Naive thymus-derived CD4-positive, alpha-beta T cell (primary cell): Measurements from ENCODE around the gene FAM187B. TPM values are rescaled to one million over a fixed set of nuclear protein-coding genes. Genes with fewer than 3 reads are reported as not detected.

Experiments used
- ATAC-seq: fragments of 150-1000 bp; cut with Tn5 transposase; 2 replicates; pipeline ENCODE4 v1.10.0; 2021; ENCODE audit warnings: mild to moderate bottlenecking, moderate library complexity
- CTCF ChIA-PET: fragments of 350-600 bp; sonication (Branson Sonifier 250); formaldehyde crosslinking; loops from one replicate; lab custom pipeline; 2021; ENCODE audit warnings: antibody characterized with exemption; lab: Charles Lee
- POLR2A ChIA-PET: fragments of 350-600 bp; sonication (Branson Sonifier 250); formaldehyde crosslinking; loops from one replicate; lab custom pipeline; 2021; ENCODE audit warnings: antibody characterized with exemption, inconsistent platforms; lab: Charles Lee
- DNase-seq, 9 donors: peaks; one replicate each; pipeline versions ENCODE4 v3.0.0 to v3.0.0-alpha.2; 2020 to 2022; ENCODE audit warnings: mixed read lengths in 1 of 9
- H3K27ac ChIP-seq: one replicate; pipeline ENCODE4 v1.7.0; 2013; ENCODE audit warnings: mild to moderate bottlenecking, low read depth, low read length, moderate library complexity
- H3K27me3 ChIP-seq, 2 donors: one replicate each; pipeline ENCODE4 v1.7.0; 2013; ENCODE audit warnings: low read length in 2 of 2, mild to moderate bottlenecking in 2 of 2, moderate library complexity in 2 of 2; ENCODE audit not compliant: control insufficient read depth in 2 of 2, insufficient read depth in 2 of 2
- H3K36me3 ChIP-seq, 3 experiments: 1 replicate in 2 of 3; 2 replicates in 1 of 3; pipeline ENCODE4 v1.7.0; 2013; ENCODE audit warnings: low read length in 3 of 3, mild to moderate bottlenecking in 3 of 3, moderate library complexity in 1 of 3; ENCODE audit not compliant: insufficient read depth in 3 of 3, control insufficient read depth in 2 of 3
- H3K4me1 ChIP-seq, 2 donors: one replicate each; pipeline ENCODE4 v1.7.0; 2013; ENCODE audit warnings: low read length in 2 of 2, mild to moderate bottlenecking in 2 of 2, moderate library complexity in 1 of 2; ENCODE audit not compliant: control insufficient read depth in 2 of 2, insufficient read depth in 2 of 2
- H3K4me3 ChIP-seq: 2 replicates; pipeline ENCODE4 v1.7.0; 2013; ENCODE audit warnings: mild to moderate bottlenecking, low read length
- H3K9me3 ChIP-seq, 3 experiments: 1 replicate in 2 of 3; 2 replicates in 1 of 3; pipeline ENCODE4 v1.7.0; 2013; ENCODE audit warnings: low read length in 3 of 3; ENCODE audit not compliant: control insufficient read depth in 2 of 3
- H3K27ac Mint-ChIP-seq, 9 donors: one replicate each; pipeline ENCODE4 v1.8.0; 2020 to 2022; ENCODE audit warnings: mixed read lengths in 9 of 9, mild to moderate bottlenecking in 8 of 9, moderate library complexity in 5 of 9, inconsistent platforms in 2 of 9
- H3K27me3 Mint-ChIP-seq, 5 donors: one replicate each; pipeline ENCODE4 v1.8.0; 2021 to 2022; ENCODE audit warnings: mixed read lengths in 5 of 5, mild to moderate bottlenecking in 1 of 5
- H3K36me3 Mint-ChIP-seq, 5 donors: one replicate each; pipeline ENCODE4 v1.8.0; 2020 to 2022; ENCODE audit warnings: mixed read lengths in 5 of 5, mild to moderate bottlenecking in 3 of 5, inconsistent platforms in 1 of 5
- H3K4me1 Mint-ChIP-seq, 7 donors: one replicate each; pipeline ENCODE4 v1.8.0; 2020 to 2022; ENCODE audit warnings: mixed read lengths in 7 of 7, mild to moderate bottlenecking in 3 of 7, inconsistent platforms in 1 of 7
- H3K4me3 Mint-ChIP-seq, 10 donors: one replicate each; pipeline ENCODE4 v1.8.0; 2020 to 2022; ENCODE audit warnings: mild to moderate bottlenecking in 10 of 10, mixed read lengths in 10 of 10, moderate library complexity in 6 of 10, inconsistent platforms in 2 of 10
- H3K9me3 Mint-ChIP-seq, 11 donors: one replicate each; pipeline ENCODE4 v1.8.0; 2020 to 2022; ENCODE audit warnings: mixed read lengths in 11 of 11, mild to moderate bottlenecking in 4 of 11, inconsistent platforms in 1 of 11, moderate library complexity in 1 of 11
- intact Hi-C, 2 donors: fragments of 100-400 bp; cut with micrococcal nuclease; formaldehyde crosslinking; loops; one replicate each; pipeline ENCODE4 v1.15.1; 2023
- polyA plus RNA-seq, 2 donors: library from polyadenylated mRNA; unstranded; fragments of 300-500 nt; fragmentation: Illumina TruSeq; gene quantifications; one replicate each; pipeline ENCODE4 v1.2.3, GENCODE V29; 2021
- total RNA-seq, 6 experiments: library from RNA in 5 of 6; stranded (reverse) in 5 of 6; gene quantifications; 1 replicate in 5 of 6; 2 replicates in 1 of 6; pipeline ENCODE4 v1.2.3 and lab custom pipeline; 2021 to 2026

Gene FAM187B
- total and polyA plus RNA-seq, 7 experiments from 2014 or later: not detected

- Mint-ChIP-seq H3K4me1 (peaks cover 20 to 48% (median 36%) of the 10 kb centered on the region in 7 donors), H3K27me3 (peaks cover 0 to 7% (median 0%) of the 10 kb centered on the region in 5 donors), H3K36me3 (peaks cover 0 to 28% (median 0%) of the 10 kb centered on the region in 5 donors), H3K9me3 (peaks cover 0 to 23% (median 4%) of the 10 kb centered on the region in 11 donors), H3K27ac (peak overlapping the region in 2 of 9 donors; percentile 2 to 13), H3K4me3 (no peak overlapping the region)
- CTCF ChIA-PET: no interaction called here
- H3K27ac ChIP-seq: no peak overlapping the region
- no peaks in the 10 kb centered on the region for H3K9me3 ChIP-seq
- intact Hi-C loops: no loop called here
- peaks cover 0 to 14% of the 10 kb centered on the region in 2 donors for H3K4me1 ChIP-seq
- H3K4me3 ChIP-seq: no peak overlapping the region
- no peak for ATAC-seq
- POLR2A ChIA-PET: interaction anchor here (0.9 to 2.7 kb wide), 6 partner anchors 9 to 83 kb away, joined by 3 to 13 read pairs (median 3); no protein-coding TSS in a partner anchor
- no peaks in the 10 kb centered on the region for H3K27me3 ChIP-seq
- no peaks in the 10 kb centered on the region for H3K36me3 ChIP-seq
- DNase-seq: no peak
These were observed 47.2 kb downstream of the FAM187B start for GRCh38 chr19:35181387-35181786.

- Mint-ChIP-seq H3K9me3 (peaks cover 0 to 23% (median 4%) of the 10 kb centered on the region in 11 donors), H3K4me1 (peaks cover 26 to 59% (median 41%) of the 10 kb centered on the region in 7 donors), H3K36me3 (peaks cover 0 to 30% (median 0%) of the 10 kb centered on the region in 5 donors), H3K27me3 (peaks cover 0 to 5% (median 0%) of the 10 kb centered on the region in 5 donors), H3K27ac (peak overlapping the region; percentile 17 to 88 (median 53)), H3K4me3 (peak overlapping the region in 9 of 10 donors; percentile 22 to 75 (median 58))
- H3K4me3 ChIP-seq: no peak overlapping the region
- H3K36me3 ChIP-seq: no peaks in the 10 kb centered on the region
- intact Hi-C loops: no loop called here
- H3K27me3 ChIP-seq: no peaks in the 10 kb centered on the region
- POLR2A ChIA-PET: interaction anchor here (0.6 to 2.9 kb wide), 11 partner anchors 8 to 302 kb away, joined by 3 to 13 read pairs (median 5); partner anchors contain the start of gene FXYD5
- H3K4me1 ChIP-seq: peaks cover 0 to 14% of the 10 kb centered on the region in 2 donors
- no peaks in the 10 kb centered on the region for H3K9me3 ChIP-seq
- H3K27ac ChIP-seq: no peak overlapping the region
- DNase-seq: peak in 3 of 9 donors; percentile 25 to 29 (median 29)
- no peak for ATAC-seq
- CTCF ChIA-PET: interaction anchor here (0.5 to 1.0 kb wide), 2 partner anchors 17 to 31 kb away, joined by 3 to 4 read pairs; no protein-coding TSS in a partner anchor
These were observed 48.7 kb downstream of the FAM187B start for GRCh38 chr19:35179830-35180229.

- Mint-ChIP-seq H3K4me3 (peak overlapping the region in 2 of 10 donors; percentile 31 to 75), H3K36me3 (peaks cover 0 to 32% (median 0%) of the 10 kb centered on the region in 5 donors), H3K27me3 (no peaks in the 10 kb centered on the region), H3K4me1 (peaks cover 29 to 61% (median 42%) of the 10 kb centered on the region in 7 donors), H3K27ac (peak overlapping the region in 4 of 9 donors; percentile 17 to 68 (median 42)), H3K9me3 (peaks cover 0 to 18% (median 0%) of the 10 kb centered on the region in 11 donors)
- Histone ChIP-seq H3K4me1 (peaks cover 0 to 17% of the 10 kb centered on the region in 2 donors), H3K4me3 (no peak overlapping the region), H3K9me3 (no peaks in the 10 kb centered on the region), H3K27ac (no peak overlapping the region), H3K36me3 (no peaks in the 10 kb centered on the region), H3K27me3 (no peaks in the 10 kb centered on the region)
- no peak for ATAC-seq
- DNase-seq: no peak
- CTCF ChIA-PET: no interaction called here
- POLR2A ChIA-PET: interaction anchor here (0.8 to 2.9 kb wide), 3 partner anchors 12 to 33 kb away, joined by 4 to 11 read pairs (median 6); no protein-coding TSS in a partner anchor
- intact Hi-C loops: no loop called here
These were observed 49.8 kb downstream of the FAM187B start for GRCh38 chr19:35178701-35179100.

DNA sequence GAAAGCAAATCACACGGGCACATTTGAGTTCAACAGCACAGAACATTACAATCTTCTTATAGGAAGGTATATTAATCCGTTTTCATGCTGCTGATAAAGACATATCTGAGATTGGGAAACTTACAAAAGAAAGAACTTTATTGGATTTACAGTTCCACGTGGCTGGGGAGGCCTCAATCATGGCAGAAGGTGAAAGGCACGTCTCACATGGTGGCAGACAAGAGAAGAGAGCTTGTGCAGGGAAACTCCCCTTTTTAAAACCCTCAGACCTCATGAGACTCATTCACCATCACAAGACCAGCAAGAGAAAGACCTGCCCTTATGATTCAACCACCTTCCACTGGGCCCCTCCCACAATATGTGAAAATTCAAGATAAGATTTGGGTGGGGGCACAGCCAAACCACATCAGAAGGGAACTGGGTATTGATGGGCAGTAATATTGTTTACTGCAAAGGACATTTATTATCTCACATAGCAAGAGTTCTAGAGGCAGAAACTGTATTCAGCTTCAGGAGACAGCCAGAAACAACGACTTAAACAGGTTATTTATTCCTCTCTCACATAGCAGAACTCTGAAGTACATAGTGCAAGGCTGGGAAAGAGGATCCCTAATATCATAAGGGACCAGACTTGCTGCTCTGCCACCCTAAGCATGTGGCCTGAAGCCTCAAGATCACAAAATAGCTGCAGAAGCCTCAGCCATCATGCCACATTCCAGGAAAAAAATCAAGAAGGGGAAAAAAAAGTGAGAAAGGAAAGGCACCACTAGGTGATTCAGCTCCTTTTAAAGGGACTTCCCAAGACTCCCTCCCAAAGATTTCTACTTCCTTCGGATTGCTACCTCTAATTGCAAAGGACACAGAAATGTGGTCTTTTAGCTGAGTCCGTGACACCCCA lies 50.9 kb downstream of the FAM187B start:
- Histone ChIP-seq H3K4me1 (peaks cover 3 to 23% of the 10 kb centered on the region in 2 donors), H3K27me3 (no peaks in the 10 kb centered on the region), H3K9me3 (no peaks in the 10 kb centered on the region), H3K36me3 (peaks cover 0 to 3% (median 0%) of the 10 kb centered on the region in 3 experiments), H3K4me3 (no peak overlapping the region), H3K27ac (no peak overlapping the region)
- ATAC-seq: no peak
- DNase-seq: no peak
- CTCF ChIA-PET: no interaction called here
- peak overlapping the region in 8 of 9 donors; percentile 1 to 69 (median 48) for H3K27ac Mint-ChIP-seq
- intact Hi-C loops: no loop called here
- H3K4me3 Mint-ChIP-seq: no peak overlapping the region
- POLR2A ChIA-PET: interaction anchor here (1.0 to 1.1 kb wide), 2 partner anchors 26 to 84 kb away, joined by 3 read pairs; no protein-coding TSS in a partner anchor
- H3K9me3 Mint-ChIP-seq: peaks cover 0 to 13% (median 0%) of the 10 kb centered on the region in 11 donors
- peaks cover 0 to 38% (median 0%) of the 10 kb centered on the region in 5 donors for H3K36me3 Mint-ChIP-seq
- H3K4me1 Mint-ChIP-seq: peaks cover 31 to 67% (median 45%) of the 10 kb centered on the region in 7 donors
- H3K27me3 Mint-ChIP-seq: no peaks in the 10 kb centered on the region

- ATAC-seq (no peak), DNase-seq (no peak)
- CTCF ChIA-PET: no interaction called here
- no peak overlapping the region for H3K4me3 Mint-ChIP-seq
- Histone ChIP-seq H3K4me3 (no peak overlapping the region), H3K4me1 (peaks cover 12 to 34% of the 10 kb centered on the region in 2 donors), H3K27me3 (no peaks in the 10 kb centered on the region), H3K36me3 (peaks cover 0 to 10% (median 0%) of the 10 kb centered on the region in 3 experiments), H3K27ac (no peak overlapping the region), H3K9me3 (no peaks in the 10 kb centered on the region)
- peaks cover 0 to 46% (median 4%) of the 10 kb centered on the region in 5 donors for H3K36me3 Mint-ChIP-seq
- intact Hi-C loops: no loop called here
- H3K27me3 Mint-ChIP-seq: no peaks in the 10 kb centered on the region
- H3K4me1 Mint-ChIP-seq: peaks cover 37 to 76% (median 56%) of the 10 kb centered on the region in 7 donors
- H3K27ac Mint-ChIP-seq: peak overlapping the region in 7 of 9 donors; percentile 39 to 85 (median 71)
- POLR2A ChIA-PET: interaction anchor here (1.8 kb wide), 1 partner anchor 90 kb away, joined by 6 read pairs; no protein-coding TSS in a partner anchor
- peaks cover 0 to 13% (median 0%) of the 10 kb centered on the region in 11 donors for H3K9me3 Mint-ChIP-seq
These were observed 52.4 kb downstream of the FAM187B start for GRCh38 chr19:35176181-35176570.
